Measurements from ENCODE around the gene CENPE.

CENPE gene

GRCh38 chr4:103099691-103100392, 98.3 kb downstream of the CENPE start, which contains the start of gene BDH2:
TSS of gene BDH2 (minus strand) at chr4:103099834. CDS start at chr4:103096254, 3,580 bp downstream.
- no peaks in the 10 kb centered on the region for H3K4me1 ChIP-seq (ENCODE audit: control insufficient read depth, insufficient read depth, low read length)
- ChIA-PET CTCF (interaction anchor here (0.6 to 4.4 kb wide), 19 partner anchors 8 to 1760 kb away, joined by 3 to 13 read pairs (median 3); no protein-coding TSS in a partner anchor), POLR2A (interaction anchor here (0.6 kb wide), 1 partner anchor 669 kb away, joined by 7 read pairs; no protein-coding TSS in a partner anchor)
- no peak within 1 kb of the TSS for H3K27ac ChIP-seq (ENCODE audit: extremely low read depth, low read depth, low read length)
- no peaks in the 10 kb centered on the region for H3K9me3 ChIP-seq (ENCODE audit: control insufficient read depth, insufficient read depth, low read depth, low read length)
- no peaks in the 10 kb centered on the region for H3K36me3 ChIP-seq (ENCODE audit: control insufficient read depth in 2 of 2, insufficient read depth in 1 of 2, low read length in 2 of 2)
- H3K4me3 ChIP-seq (ENCODE audit: low read depth, low read length), result peak within 1 kb of the TSS; percentile 35
- TF ChIP-seq KLF16 (tag by site-specific recombination; IDR thresholded peaks at IDR 0.05) (no peak), ZNF837 (tag by site-specific recombination; IDR thresholded peaks at IDR 0.05) (no peak), ZBTB10 (tag by site-specific recombination; IDR thresholded peaks at IDR 0.05) (no peak), PRDM10 (tag by site-specific recombination; IDR thresholded peaks at IDR 0.05) (peak; percentile 40; the same call in 1 of the 2 replicates), ZBTB26 (tag by site-specific recombination; optimal IDR thresholded peaks at IDR 0.05) (no peak), ZNF660 (tag by site-specific recombination; IDR thresholded peaks at IDR 0.05) (peak; percentile 57; the same call in 1 of the 2 replicates), ZBTB17 (tag by site-specific recombination; IDR thresholded peaks at IDR 0.05) (peak; percentile 85), ZNF776 (tag by site-specific recombination; IDR thresholded peaks at IDR 0.05; ENCODE audit: borderline replicate concordance) (no peak), ZNF473 (tag by site-specific recombination; IDR thresholded peaks at IDR 0.05) (no peak), TRIM28 (IDR thresholded peaks at IDR 0.05; ENCODE audit: borderline replicate concordance, low read length) (peak; percentile 33; the same call in 1 of the 2 replicates), ZNF560 (tag by site-specific recombination; IDR thresholded peaks at IDR 0.05; ENCODE audit: borderline replicate concordance) (no peak), ZNF335 (tag by site-specific recombination; conservative IDR thresholded peaks at IDR 0.05) (peak; percentile 74), ZNF571 (tag by site-specific recombination; IDR thresholded peaks at IDR 0.05) (no peak), GLI4 (tag by site-specific recombination; IDR thresholded peaks at IDR 0.05) (no peak), ZNF157 (tag by site-specific recombination; IDR thresholded peaks at IDR 0.05) (no peak), CTCF (tag by site-specific recombination; IDR thresholded peaks at IDR 0.05) (peak; percentile 53; the same call in 1 of the 2 replicates), ZNF19 (tag by site-specific recombination; IDR thresholded peaks at IDR 0.05; ENCODE audit: low read depth) (no peak), ZBTB20 (tag by site-specific recombination; IDR thresholded peaks at IDR 0.05) (peak; percentile 44; the same call in 1 of the 2 replicates), ZBTB6 (tag by site-specific recombination; IDR thresholded peaks at IDR 0.05) (peak; percentile 81), ZNF530 (tag by site-specific recombination; IDR thresholded peaks at IDR 0.05; ENCODE audit: low read depth) (no peak), ZNF48 (tag by site-specific recombination; IDR thresholded peaks at IDR 0.05) (no peak), HIC1 (tag by site-specific recombination; IDR thresholded peaks at IDR 0.05) (no peak)

Data from HEK293 (cell line).